PC-3 (cell line): Measurements from ENCODE around the gene NPNT. TPM values are rescaled to one million over a fixed set of nuclear protein-coding genes. Genes with fewer than 3 reads are reported as not detected.
"Not testable (repeated sequence)": the region's sequence is repeated elsewhere in the genome, so short reads cannot be mapped to it uniquely, and the experiment has no call there.

Source experiments
- ATAC-seq: fragments of 200-7000 bp; cut with Tn5 transposase; 2 replicates; pipeline ENCODE4 v1.9.1; 2020; ENCODE audit warnings: mild to moderate bottlenecking, moderate library complexity
- BruUV-seq: library from RNA; stranded (reverse); fragments of 400-500 nt; replicated peaks from 2 replicates; lab custom pipeline; 2021; lab: Mats Ljungman, UMichigan
- CTCF ChIA-PET: fragments of 300-600 bp; sonication (Branson Sonifier 250); formaldehyde crosslinking; loops from one replicate; lab custom pipeline; 2022; ENCODE audit warnings: antibody characterized with exemption; lab: Charles Lee
- POLR2A ChIA-PET: fragments of 300-600 bp; sonication (Branson Sonifier 250); formaldehyde crosslinking; loops from one replicate; lab custom pipeline; 2022; ENCODE audit warnings: antibody characterized with exemption; ENCODE audit not compliant: unreplicated experiment; lab: Charles Lee
- DNase-seq: peaks from one replicate; pipeline ENCODE4 v3.0.0-alpha.2; 2015
- H2AFZ ChIP-seq: fragments of 300-600 bp; sonication (generic); 2 replicates; pipeline ENCODE4 v1.6.0; 2016; ENCODE audit warnings: antibody characterized with exemption, low read length
- H3F3A ChIP-seq: fragments of 300-600 bp; sonication (generic); one replicate; pipeline ENCODE4 v1.6.0; 2017; ENCODE audit warnings: antibody characterized with exemption, low read length, control low read depth, mild to moderate bottlenecking; ENCODE audit not compliant: unreplicated experiment
- H3K27ac ChIP-seq: fragments of 300-600 bp; sonication (generic); 2 replicates; pipeline ENCODE4 v1.5.1; 2016; ENCODE audit warnings: mild to moderate bottlenecking, low read length
- H3K27me3 ChIP-seq: fragments of 300-600 bp; sonication (generic); 2 replicates; pipeline ENCODE4 v1.6.1; 2016; ENCODE audit warnings: low read length, mixed read lengths
- H3K36me3 ChIP-seq: fragments of 300-600 bp; sonication (generic); 2 replicates; pipeline ENCODE4 v1.6.1; 2016; ENCODE audit warnings: low read depth, mixed run types, low read length, mixed read lengths
- H3K4me1 ChIP-seq: fragments of 300-600 bp; sonication (generic); 2 replicates; pipeline ENCODE4 v1.5.1; 2016; ENCODE audit warnings: low read length; ENCODE audit not compliant: insufficient read depth
- H3K4me2 ChIP-seq: fragments of 300-600 bp; sonication (generic); 2 replicates; pipeline ENCODE4 v1.6.0; 2016; ENCODE audit warnings: low read length
- H3K4me3 ChIP-seq: fragments of 300-600 bp; sonication (generic); 2 replicates; pipeline ENCODE4 v1.5.1; 2016; ENCODE audit warnings: mild to moderate bottlenecking, low read length, mixed read lengths
- H3K79me2 ChIP-seq: fragments of 300-600 bp; sonication (generic); 2 replicates; pipeline ENCODE4 v1.6.1; 2017; ENCODE audit warnings: low read length, mixed read lengths
- H3K9ac ChIP-seq: fragments of 300-600 bp; sonication (generic); 2 replicates; pipeline ENCODE4 v1.6.0; 2016; ENCODE audit warnings: mild to moderate bottlenecking, low read length
- H3K9me2 ChIP-seq: fragments of 300-600 bp; sonication (generic); replicated peaks from 2 replicates; pipeline ENCODE4 v1.6.1; 2016; ENCODE audit warnings: mixed run types, low read length, mixed read lengths
- H3K9me3 ChIP-seq: fragments of 300-600 bp; sonication (generic); 2 replicates; pipeline ENCODE4 v1.6.1; 2016; ENCODE audit warnings: low read length, mixed read lengths
- H4K20me1 ChIP-seq: fragments of 300-600 bp; sonication (generic); 2 replicates; pipeline ENCODE4 v1.6.1; 2016; ENCODE audit warnings: low read length, mixed read lengths
- EZH2 ChIP-seq: fragments of 300-600 bp; sonication (generic); IDR thresholded peaks from one replicate; pipeline ENCODE4 v1.6.1; 2017; ENCODE audit warnings: antibody characterized with exemption, mild to moderate bottlenecking, low read length; ENCODE audit not compliant: unreplicated experiment
- EZH2phosphoT487 ChIP-seq: fragments of 300-600 bp; sonication (generic); IDR thresholded peaks from 2 replicates; pipeline ENCODE4 v1.6.1; 2018; ENCODE audit warnings: mild to moderate bottlenecking, antibody characterized with exemption, low read length, borderline replicate concordance
- intact Hi-C: fragments of 100-400 bp; cut with micrococcal nuclease; formaldehyde crosslinking; loops from 2 replicates; pipeline ENCODE4 v1.9.0; 2023
- total RNA-seq: library from RNA; depleted of rRNA; stranded (reverse); fragments of >200 nt; gene quantifications from 2 replicates; pipeline ENCODE4 v1.2.3, GENCODE V29; 2014
- TF ChIP-seq, protein P1 (sequence below): fragments of 300-600 bp; sonication (generic); conservative IDR thresholded peaks from 2 replicates; pipeline ENCODE4 v1.5.1; 2017; ENCODE audit warnings: antibody characterized with exemption, low read depth, mild to moderate bottlenecking, low read length

Gene NPNT
- total RNA-seq, 1 experiment from 2014 or later, result 29.7 TPM

DNA sequence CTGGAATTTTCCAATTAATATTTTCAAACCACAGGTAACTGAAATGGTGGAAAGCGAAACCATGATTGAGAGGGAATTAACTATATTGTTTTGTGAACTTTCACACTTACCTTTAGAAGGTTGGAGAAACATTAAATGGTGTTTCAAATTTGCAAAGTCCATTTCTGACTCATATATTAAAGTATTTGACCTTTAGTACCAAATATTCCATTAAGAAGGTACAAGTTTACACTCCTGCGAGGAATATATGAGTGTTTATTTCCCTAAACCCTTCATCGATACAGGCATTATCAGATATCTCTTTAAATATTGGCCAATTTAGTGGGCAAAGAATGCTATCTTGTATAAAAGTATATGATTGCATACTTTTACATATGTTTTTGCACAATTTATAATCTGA, 44.1 kb upstream of the NPNT start:
- Histone ChIP-seq H3K27me3 (no peaks in the 10 kb centered on the region), H3K9ac (no peak overlapping the region), H3K4me2 (no peak overlapping the region), H3F3A (no peaks in the 10 kb centered on the region), H4K20me1 (no peaks in the 10 kb centered on the region), H3K27ac (no peak overlapping the region), H3K79me2 (no peaks in the 10 kb centered on the region), H3K9me2 (no peaks in the 10 kb centered on the region), H3K9me3 (no peaks in the 10 kb centered on the region), H3K4me1 (peaks cover 5% of the 10 kb centered on the region; the same call in 1 of the 2 replicates), H3K4me3 (no peak overlapping the region), H3K36me3 (no peaks in the 10 kb centered on the region), H2AFZ (no peak overlapping the region)
- intact Hi-C loops, result no loop called here
- DNase-seq (no peak), ATAC-seq (no peak)
- no TSS peak for BruUV-seq
- ChIA-PET POLR2A (no interaction called here), CTCF (no interaction called here)
- no peak for TF ChIP-seq EZH2
- no peak for TF ChIP-seq EZH2phosphoT487
- TF ChIP-seq, protein P1, sequence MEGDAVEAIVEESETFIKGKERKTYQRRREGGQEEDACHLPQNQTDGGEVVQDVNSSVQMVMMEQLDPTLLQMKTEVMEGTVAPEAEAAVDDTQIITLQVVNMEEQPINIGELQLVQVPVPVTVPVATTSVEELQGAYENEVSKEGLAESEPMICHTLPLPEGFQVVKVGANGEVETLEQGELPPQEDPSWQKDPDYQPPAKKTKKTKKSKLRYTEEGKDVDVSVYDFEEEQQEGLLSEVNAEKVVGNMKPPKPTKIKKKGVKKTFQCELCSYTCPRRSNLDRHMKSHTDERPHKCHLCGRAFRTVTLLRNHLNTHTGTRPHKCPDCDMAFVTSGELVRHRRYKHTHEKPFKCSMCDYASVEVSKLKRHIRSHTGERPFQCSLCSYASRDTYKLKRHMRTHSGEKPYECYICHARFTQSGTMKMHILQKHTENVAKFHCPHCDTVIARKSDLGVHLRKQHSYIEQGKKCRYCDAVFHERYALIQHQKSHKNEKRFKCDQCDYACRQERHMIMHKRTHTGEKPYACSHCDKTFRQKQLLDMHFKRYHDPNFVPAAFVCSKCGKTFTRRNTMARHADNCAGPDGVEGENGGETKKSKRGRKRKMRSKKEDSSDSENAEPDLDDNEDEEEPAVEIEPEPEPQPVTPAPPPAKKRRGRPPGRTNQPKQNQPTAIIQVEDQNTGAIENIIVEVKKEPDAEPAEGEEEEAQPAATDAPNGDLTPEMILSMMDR, result no peak

GRCh38 chr4:105852230-105852629, 43.0 kb upstream of the NPNT start:
- H3K9me2 ChIP-seq, BruUV-seq, POLR2A ChIA-PET, H3K4me1 ChIP-seq, H3K27me3 ChIP-seq, H3K9ac ChIP-seq, H4K20me1 ChIP-seq, H3K79me2 ChIP-seq, H3K36me3 ChIP-seq, ATAC-seq, CTCF ChIA-PET, H3K9me3 ChIP-seq, H3K4me3 ChIP-seq, H3K4me2 ChIP-seq, H3K27ac ChIP-seq, H3F3A ChIP-seq, intact Hi-C loops, H2AFZ ChIP-seq, DNase-seq: not testable (repeated sequence)

GRCh38 chr4:105858466-105859040, 36.7 kb upstream of the NPNT start:
- no peaks in the 10 kb centered on the region for H3F3A ChIP-seq
- TF ChIP-seq, protein P1, result no peak
- TF ChIP-seq EZH2, result no peak
- TF ChIP-seq EZH2phosphoT487, result no peak
- BruUV-seq, result no TSS peak
- no peaks in the 10 kb centered on the region for H3K9me2 ChIP-seq
- no peak overlapping the region for H2AFZ ChIP-seq
- H3K9ac ChIP-seq, result no peak overlapping the region
- POLR2A ChIA-PET, result no interaction called here
- H3K4me3 ChIP-seq, result no peak overlapping the region
- H3K27me3 ChIP-seq, result no peaks in the 10 kb centered on the region
- CTCF ChIA-PET, result no interaction called here
- no peaks in the 10 kb centered on the region for H4K20me1 ChIP-seq
- H3K27ac ChIP-seq, result peak overlapping the region; percentile 68
- peaks cover 15% of the 10 kb centered on the region for H3K4me1 ChIP-seq
- no peaks in the 10 kb centered on the region for H3K9me3 ChIP-seq
- intact Hi-C loops, result no loop called here
- no peaks in the 10 kb centered on the region for H3K36me3 ChIP-seq
- DNase-seq (no peak), ATAC-seq (peak; percentile 39)
- no peaks in the 10 kb centered on the region for H3K79me2 ChIP-seq
- H3K4me2 ChIP-seq, result peak overlapping the region; percentile 5; the same call in 1 of the 2 replicates
